ENCODE results near the gene DNAAF5. TPM values are rescaled to one million over a fixed set of nuclear protein-coding genes. Genes with fewer than 3 reads are reported as not detected.

The DNAAF5 gene
- total and polyA plus RNA-seq, 9 of the 15 experiments (the other 6 are each of a cell fraction or from before 2014, with no cell fraction given): 3.1 to 69.7 (median 19.1) TPM

DNA sequence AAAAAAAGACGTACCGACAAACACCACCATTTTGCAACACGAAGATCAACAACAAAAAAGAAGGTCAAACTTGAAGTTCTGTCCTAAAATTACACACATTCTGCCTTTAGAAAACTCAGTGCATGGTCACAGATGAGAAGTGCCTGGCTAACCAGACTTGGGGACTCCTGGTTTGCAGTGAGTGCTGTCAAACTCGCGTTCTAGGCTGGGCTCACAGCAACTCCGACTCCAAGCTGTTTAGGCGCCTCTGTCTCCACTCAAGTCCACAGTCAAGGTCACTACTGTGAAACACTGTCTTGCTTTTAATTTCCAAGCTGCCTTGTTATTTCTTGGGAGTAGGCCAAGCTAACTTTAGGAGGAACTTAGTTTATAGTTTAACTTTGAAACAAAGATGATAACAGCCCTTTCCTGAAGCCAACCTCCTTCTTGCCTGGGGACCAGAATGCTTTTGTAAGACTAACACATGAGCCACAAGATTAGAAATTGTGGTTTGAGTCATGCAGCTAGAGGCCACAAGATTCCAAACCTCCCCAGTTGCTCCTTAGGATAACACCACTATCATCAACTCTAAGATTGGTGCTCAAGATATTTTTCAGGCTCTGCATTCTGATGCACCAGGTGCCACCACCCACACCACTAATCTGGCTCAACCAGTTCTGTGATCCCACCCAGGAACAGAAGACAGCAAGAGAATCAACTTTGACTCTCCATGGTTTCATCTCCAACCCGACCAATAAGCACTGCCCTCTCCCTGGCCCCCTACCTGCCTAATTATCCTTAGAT is 1.1 kb upstream of the DNAAF5 start (continued):
- TF ChIP-seq, protein P1, sequence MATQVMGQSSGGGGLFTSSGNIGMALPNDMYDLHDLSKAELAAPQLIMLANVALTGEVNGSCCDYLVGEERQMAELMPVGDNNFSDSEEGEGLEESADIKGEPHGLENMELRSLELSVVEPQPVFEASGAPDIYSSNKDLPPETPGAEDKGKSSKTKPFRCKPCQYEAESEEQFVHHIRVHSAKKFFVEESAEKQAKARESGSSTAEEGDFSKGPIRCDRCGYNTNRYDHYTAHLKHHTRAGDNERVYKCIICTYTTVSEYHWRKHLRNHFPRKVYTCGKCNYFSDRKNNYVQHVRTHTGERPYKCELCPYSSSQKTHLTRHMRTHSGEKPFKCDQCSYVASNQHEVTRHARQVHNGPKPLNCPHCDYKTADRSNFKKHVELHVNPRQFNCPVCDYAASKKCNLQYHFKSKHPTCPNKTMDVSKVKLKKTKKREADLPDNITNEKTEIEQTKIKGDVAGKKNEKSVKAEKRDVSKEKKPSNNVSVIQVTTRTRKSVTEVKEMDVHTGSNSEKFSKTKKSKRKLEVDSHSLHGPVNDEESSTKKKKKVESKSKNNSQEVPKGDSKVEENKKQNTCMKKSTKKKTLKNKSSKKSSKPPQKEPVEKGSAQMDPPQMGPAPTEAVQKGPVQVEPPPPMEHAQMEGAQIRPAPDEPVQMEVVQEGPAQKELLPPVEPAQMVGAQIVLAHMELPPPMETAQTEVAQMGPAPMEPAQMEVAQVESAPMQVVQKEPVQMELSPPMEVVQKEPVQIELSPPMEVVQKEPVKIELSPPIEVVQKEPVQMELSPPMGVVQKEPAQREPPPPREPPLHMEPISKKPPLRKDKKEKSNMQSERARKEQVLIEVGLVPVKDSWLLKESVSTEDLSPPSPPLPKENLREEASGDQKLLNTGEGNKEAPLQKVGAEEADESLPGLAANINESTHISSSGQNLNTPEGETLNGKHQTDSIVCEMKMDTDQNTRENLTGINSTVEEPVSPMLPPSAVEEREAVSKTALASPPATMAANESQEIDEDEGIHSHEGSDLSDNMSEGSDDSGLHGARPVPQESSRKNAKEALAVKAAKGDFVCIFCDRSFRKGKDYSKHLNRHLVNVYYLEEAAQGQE (IDR thresholded peaks at IDR 0.05; ENCODE audit: borderline replicate concordance): no peak
- TF ChIP-seq, protein P1 (CRISPR knock-in tag; IDR thresholded peaks at IDR 0.05; ENCODE audit: low read depth): no peak
- TF ChIP-seq DPF2 (IDR thresholded peaks at IDR 0.05): peak; percentile 91
- TF ChIP-seq ZNF717 (CRISPR knock-in tag; IDR thresholded peaks at IDR 0.05): no peak
- TF ChIP-seq MCM2 (IDR thresholded peaks at IDR 0.05; ENCODE audit: low read depth): no peak
- no peak for TF ChIP-seq JUN (IDR thresholded peaks at IDR 0.05; ENCODE audit: borderline replicate concordance, low read depth, low read length)
- no peak for TF ChIP-seq JUN (CRISPR knock-in tag; IDR thresholded peaks at IDR 0.05; ENCODE audit: borderline replicate concordance)
- peak; percentile 89 for TF ChIP-seq MTA2 (IDR thresholded peaks at IDR 0.05; ENCODE audit: low read depth)
- TF ChIP-seq, protein P2, sequence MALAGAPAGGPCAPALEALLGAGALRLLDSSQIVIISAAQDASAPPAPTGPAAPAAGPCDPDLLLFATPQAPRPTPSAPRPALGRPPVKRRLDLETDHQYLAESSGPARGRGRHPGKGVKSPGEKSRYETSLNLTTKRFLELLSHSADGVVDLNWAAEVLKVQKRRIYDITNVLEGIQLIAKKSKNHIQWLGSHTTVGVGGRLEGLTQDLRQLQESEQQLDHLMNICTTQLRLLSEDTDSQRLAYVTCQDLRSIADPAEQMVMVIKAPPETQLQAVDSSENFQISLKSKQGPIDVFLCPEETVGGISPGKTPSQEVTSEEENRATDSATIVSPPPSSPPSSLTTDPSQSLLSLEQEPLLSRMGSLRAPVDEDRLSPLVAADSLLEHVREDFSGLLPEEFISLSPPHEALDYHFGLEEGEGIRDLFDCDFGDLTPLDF (CRISPR knock-in tag; IDR thresholded peaks at IDR 0.05): 0 out of 2 replicates have a peak, but pooled peaks have one; percentile 5
- TF ChIP-seq MTF1 (CRISPR knock-in tag; IDR thresholded peaks at IDR 0.05; ENCODE audit: borderline replicate concordance): no peak
- no peak; the same call in 1 of the 2 replicates for TF ChIP-seq GATAD2B (IDR thresholded peaks at IDR 0.05; ENCODE audit: borderline replicate concordance)
- TF ChIP-seq ZC3H11A (IDR thresholded peaks at IDR 0.05; ENCODE audit: low read depth, low read length): no peak
- TF ChIP-seq ETV5 (CRISPR knock-in tag; IDR thresholded peaks at IDR 0.05; ENCODE audit: low read depth): no peak
- TF ChIP-seq LARP7 (IDR thresholded peaks at IDR 0.05): no peak
- TF ChIP-seq HNRNPLL (IDR thresholded peaks at IDR 0.05; ENCODE audit: low read depth, low read length, poor library complexity, severe bottlenecking): no peak
- TF ChIP-seq, protein P3, sequence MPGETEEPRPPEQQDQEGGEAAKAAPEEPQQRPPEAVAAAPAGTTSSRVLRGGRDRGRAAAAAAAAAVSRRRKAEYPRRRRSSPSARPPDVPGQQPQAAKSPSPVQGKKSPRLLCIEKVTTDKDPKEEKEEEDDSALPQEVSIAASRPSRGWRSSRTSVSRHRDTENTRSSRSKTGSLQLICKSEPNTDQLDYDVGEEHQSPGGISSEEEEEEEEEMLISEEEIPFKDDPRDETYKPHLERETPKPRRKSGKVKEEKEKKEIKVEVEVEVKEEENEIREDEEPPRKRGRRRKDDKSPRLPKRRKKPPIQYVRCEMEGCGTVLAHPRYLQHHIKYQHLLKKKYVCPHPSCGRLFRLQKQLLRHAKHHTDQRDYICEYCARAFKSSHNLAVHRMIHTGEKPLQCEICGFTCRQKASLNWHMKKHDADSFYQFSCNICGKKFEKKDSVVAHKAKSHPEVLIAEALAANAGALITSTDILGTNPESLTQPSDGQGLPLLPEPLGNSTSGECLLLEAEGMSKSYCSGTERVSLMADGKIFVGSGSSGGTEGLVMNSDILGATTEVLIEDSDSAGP (CRISPR knock-in tag; IDR thresholded peaks at IDR 0.05): no peak
- TF ChIP-seq U2AF1 (optimal IDR thresholded peaks at IDR 0.05; ENCODE audit: low read depth, low read length): no peak
- no peak for TF ChIP-seq ZNF436 (CRISPR knock-in tag; IDR thresholded peaks at IDR 0.05)
- peak; percentile 95 for TF ChIP-seq NCOR1 (IDR thresholded peaks at IDR 0.05)

Data from K562 (cell line).